H9 (cell line): ENCODE results near the gene RNASEL. TPM values are rescaled to one million over a fixed set of nuclear protein-coding genes. Genes with fewer than 3 reads are reported as not detected.

Experiments used
- DNase-seq: peaks from one replicate; pipeline ENCODE4 v3.0.0-alpha.2; 2017
- H2AFZ ChIP-seq: one replicate; pipeline ENCODE4 v1.6.1; 2013; ENCODE audit warnings: mild to moderate bottlenecking, low read length, control low read depth, moderate library complexity
- H2AK5ac ChIP-seq: 2 replicates; pipeline ENCODE4 v1.6.1; 2013; ENCODE audit warnings: low read length, control low read depth, mixed read lengths; ENCODE audit not compliant: insufficient read length
- H2BK120ac ChIP-seq: one replicate; pipeline ENCODE4 v1.6.1; 2013; ENCODE audit warnings: low read depth, mild to moderate bottlenecking, low read length, control low read depth, inconsistent platforms; ENCODE audit not compliant: poor library complexity, severe bottlenecking
- H2BK12ac ChIP-seq: 2 replicates; pipeline ENCODE4 v1.6.1; 2013; ENCODE audit warnings: low read length, control low read depth, mixed read lengths, low read depth; ENCODE audit not compliant: insufficient read length
- H2BK15ac ChIP-seq: 2 replicates; pipeline ENCODE4 v1.6.1; 2013; ENCODE audit warnings: low read depth, low read length, control low read depth
- H2BK20ac ChIP-seq: one replicate; pipeline ENCODE4 v1.6.1; 2013; ENCODE audit warnings: low read depth, mild to moderate bottlenecking, low read length, control low read depth, inconsistent platforms; ENCODE audit not compliant: poor library complexity, severe bottlenecking
- H2BK5ac ChIP-seq: 2 replicates; pipeline ENCODE4 v1.6.1; 2013; ENCODE audit warnings: low read length, control low read depth, mixed read lengths; ENCODE audit not compliant: insufficient read length
- H3K14ac ChIP-seq: 2 replicates; pipeline ENCODE4 v1.6.1; 2013; ENCODE audit warnings: low read length, control low read depth; ENCODE audit not compliant: insufficient read depth
- H3K18ac ChIP-seq: 2 replicates; pipeline ENCODE4 v1.6.1; 2013; ENCODE audit warnings: low read depth, mild to moderate bottlenecking, mixed read lengths, low read length, control low read depth; ENCODE audit not compliant: insufficient read length
- H3K23ac ChIP-seq: 2 replicates; pipeline ENCODE4 v1.6.1; 2013; ENCODE audit warnings: low read length, control low read depth, mixed read lengths, low read depth; ENCODE audit not compliant: insufficient read length
- H3K23me2 ChIP-seq: 2 replicates; pipeline ENCODE4 v1.6.1; 2013; ENCODE audit warnings: low read depth, mild to moderate bottlenecking, mixed read lengths, low read length, control low read depth; ENCODE audit not compliant: insufficient read length, poor library complexity, severe bottlenecking
- H3K27ac ChIP-seq: 2 replicates; pipeline ENCODE4 v1.5.1; 2013; ENCODE audit warnings: low read length, control low read depth, mixed read lengths, low read depth; ENCODE audit not compliant: insufficient read length
- H3K27me3 ChIP-seq: 2 replicates; pipeline ENCODE4 v1.6.1; 2013; ENCODE audit warnings: low read length, control low read depth, inconsistent platforms; ENCODE audit not compliant: insufficient read depth
- H3K4ac ChIP-seq: 2 replicates; pipeline ENCODE4 v1.6.1; 2013; ENCODE audit warnings: low read depth, mild to moderate bottlenecking, control low read depth, inconsistent platforms, low read length, moderate library complexity
- H3K4me1 ChIP-seq: 2 replicates; pipeline ENCODE4 v1.6.1; 2013; ENCODE audit warnings: low read length, control low read depth, inconsistent platforms; ENCODE audit not compliant: insufficient read depth
- H3K4me2 ChIP-seq: 2 replicates; pipeline ENCODE4 v1.6.1; 2013; ENCODE audit warnings: low read length, control low read depth, mixed read lengths; ENCODE audit not compliant: insufficient read length, insufficient read depth
- H3K56ac ChIP-seq: 2 replicates; pipeline ENCODE4 v1.6.1; 2013; ENCODE audit warnings: low read depth, mild to moderate bottlenecking, mixed read lengths, low read length, control low read depth; ENCODE audit not compliant: insufficient read length
- H3K79me1 ChIP-seq: 2 replicates; pipeline ENCODE4 v1.6.1; 2013; ENCODE audit warnings: low read depth, mild to moderate bottlenecking, moderate library complexity, low read length, control low read depth, inconsistent platforms; ENCODE audit not compliant: insufficient read depth, poor library complexity, severe bottlenecking
- H3K79me2 ChIP-seq: 2 replicates; pipeline ENCODE4 v1.6.1; 2013; ENCODE audit warnings: low read length, control low read depth, inconsistent platforms; ENCODE audit not compliant: insufficient read depth
- H3K9ac ChIP-seq: 2 replicates; pipeline ENCODE4 v1.6.1; 2013; ENCODE audit warnings: low read length, control low read depth, mixed read lengths; ENCODE audit not compliant: insufficient read length; ENCODE audit errors: extremely low read depth
- H3K9me3 ChIP-seq: one replicate; pipeline ENCODE4 v1.6.1; 2013; ENCODE audit warnings: low read depth, low read length, inconsistent platforms; ENCODE audit not compliant: control insufficient read depth
- H3T11ph ChIP-seq: one replicate; pipeline ENCODE4 v1.6.1; 2013; ENCODE audit warnings: mild to moderate bottlenecking, low read length, control low read depth, inconsistent platforms
- H4K20me1 ChIP-seq: one replicate; pipeline ENCODE4 v1.6.1; 2013; ENCODE audit not compliant: control insufficient read depth, insufficient read length, insufficient read depth
- H4K5ac ChIP-seq: 2 replicates; pipeline ENCODE4 v1.6.1; 2013; ENCODE audit warnings: low read depth, mild to moderate bottlenecking, mixed read lengths, low read length, control low read depth; ENCODE audit not compliant: insufficient read length
- H4K8ac ChIP-seq: replicated peaks from 2 replicates; pipeline ENCODE4 v1.6.1; 2013; ENCODE audit warnings: low read length, control low read depth, mixed read lengths, low read depth; ENCODE audit not compliant: insufficient read length
- H4K91ac ChIP-seq: 2 replicates; pipeline ENCODE4 v1.6.1; 2013; ENCODE audit warnings: low read depth, mild to moderate bottlenecking, moderate library complexity, mixed read lengths, low read length, control low read depth; ENCODE audit not compliant: insufficient read length
- H3K27ac Mint-ChIP-seq, 3 experiments: 2 replicates in 2 of 3; 3 replicates in 1 of 3; pipeline ENCODE4 v1.8.0; 2020 to 2021; ENCODE audit warnings: mixed read lengths in 3 of 3, mild to moderate bottlenecking in 1 of 3, moderate library complexity in 1 of 3
- H3K27me3 Mint-ChIP-seq: 2 replicates; pipeline ENCODE4 v1.8.0; 2021; ENCODE audit warnings: low read depth, mild to moderate bottlenecking, moderate library complexity, mixed read lengths
- H3K36me3 Mint-ChIP-seq, 3 experiments: 2 replicates in 2 of 3; 3 replicates in 1 of 3; pipeline ENCODE4 v1.8.0; 2020 to 2021; ENCODE audit warnings: low read depth in 3 of 3, mixed read lengths in 3 of 3; ENCODE audit not compliant: insufficient read depth in 1 of 3
- H3K4me1 Mint-ChIP-seq, 2 experiments: 2 replicates each; pipeline ENCODE4 v1.8.0; 2020; ENCODE audit warnings: mixed read lengths in 2 of 2
- H3K4me3 Mint-ChIP-seq, 2 experiments: 2 replicates in 1 of 2; 3 replicates in 1 of 2; pipeline ENCODE4 v1.8.0; 2020 to 2021; ENCODE audit warnings: mild to moderate bottlenecking in 2 of 2, mixed read lengths in 2 of 2, moderate library complexity in 1 of 2
- H3K9me3 Mint-ChIP-seq, 2 experiments: 2 replicates in 1 of 2; 3 replicates in 1 of 2; pipeline ENCODE4 v1.8.0; 2020; ENCODE audit warnings: mild to moderate bottlenecking in 2 of 2, mixed read lengths in 2 of 2, moderate library complexity in 1 of 2
- CTCF ChIP-seq: fragments of 200-600 bp; sonication (generic); conservative IDR thresholded peaks from 3 replicates; pipeline ENCODE4 v1.8.0; 2021; ENCODE audit warnings: antibody characterized with exemption, mild to moderate bottlenecking
- WGBS: extraction: QIAGEN DNeasy Blood & Tissue Kit; methylation state at CpG from one replicate; pipeline ENCODE4 v1.1.7; 2013; ENCODE audit warnings: missing lambda C conversion rate, low lambda C conversion rate, mixed read lengths; ENCODE audit not compliant: insufficient read length; ENCODE audit errors: extremely low coverage; 5-methylcytosine and 5-hydroxymethylcytosine counted together
- total RNA-seq: library from RNA; stranded (reverse); gene quantifications from 2 replicates; pipeline ENCODE4 v1.2.1, GENCODE V29; 2021

RNASEL gene
- total RNA-seq, 1 experiment from 2014 or later: 0.63 TPM

- Histone ChIP-seq H3K27ac (no peak overlapping the region), H3K4me2 (no peak overlapping the region), H3K79me1 (no peaks in the 10 kb centered on the region), H3K4me1 (no peaks in the 10 kb centered on the region), H2BK20ac (no peak overlapping the region), H2BK120ac (no peak overlapping the region), H3K23me2 (no peaks in the 10 kb centered on the region), H2AFZ (no peak overlapping the region), H3K14ac (no peak overlapping the region), H3K23ac (no peak overlapping the region), H4K20me1 (no peaks in the 10 kb centered on the region), H4K91ac (no peak overlapping the region), H3K4ac (no peak overlapping the region), H3K27me3 (no peaks in the 10 kb centered on the region), H3K56ac (no peak overlapping the region), H3K9ac (no peak overlapping the region), H3K18ac (no peak overlapping the region), H4K5ac (no peak overlapping the region), H3K9me3 (no peaks in the 10 kb centered on the region), H2AK5ac (no peak overlapping the region), H2BK5ac (no peak overlapping the region), H3T11ph (no peak overlapping the region), H3K79me2 (no peaks in the 10 kb centered on the region), H2BK15ac (no peak overlapping the region), H2BK12ac (no peak overlapping the region), H4K8ac (no peak overlapping the region)
- Mint-ChIP-seq H3K27ac (no peak overlapping the region), H3K4me3 (no peak overlapping the region), H3K27me3 (no peaks in the 10 kb centered on the region), H3K4me1 (peaks cover 0 to 4% of the 10 kb centered on the region in 2 experiments; a peak in 2 of 4 replicates), H3K9me3 (peaks cover 0 to 2% of the 10 kb centered on the region in 2 experiments; a peak in 2 of 5 replicates), H3K36me3 (no peaks in the 10 kb centered on the region; a peak in 1 of 7 replicates)
- no peak for TF ChIP-seq CTCF
- DNase-seq: no peak
- WGBS: no CpG with 5 or more reads among the region's 5 CpGs
These were observed 21.4 kb downstream of the RNASEL start for GRCh38 chr1:182567629-182568028.
